ENCODE data around the gene DTYMK.

DTYMK gene, protein sequence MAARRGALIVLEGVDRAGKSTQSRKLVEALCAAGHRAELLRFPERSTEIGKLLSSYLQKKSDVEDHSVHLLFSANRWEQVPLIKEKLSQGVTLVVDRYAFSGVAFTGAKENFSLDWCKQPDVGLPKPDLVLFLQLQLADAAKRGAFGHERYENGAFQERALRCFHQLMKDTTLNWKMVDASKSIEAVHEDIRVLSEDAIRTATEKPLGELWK

DNA sequence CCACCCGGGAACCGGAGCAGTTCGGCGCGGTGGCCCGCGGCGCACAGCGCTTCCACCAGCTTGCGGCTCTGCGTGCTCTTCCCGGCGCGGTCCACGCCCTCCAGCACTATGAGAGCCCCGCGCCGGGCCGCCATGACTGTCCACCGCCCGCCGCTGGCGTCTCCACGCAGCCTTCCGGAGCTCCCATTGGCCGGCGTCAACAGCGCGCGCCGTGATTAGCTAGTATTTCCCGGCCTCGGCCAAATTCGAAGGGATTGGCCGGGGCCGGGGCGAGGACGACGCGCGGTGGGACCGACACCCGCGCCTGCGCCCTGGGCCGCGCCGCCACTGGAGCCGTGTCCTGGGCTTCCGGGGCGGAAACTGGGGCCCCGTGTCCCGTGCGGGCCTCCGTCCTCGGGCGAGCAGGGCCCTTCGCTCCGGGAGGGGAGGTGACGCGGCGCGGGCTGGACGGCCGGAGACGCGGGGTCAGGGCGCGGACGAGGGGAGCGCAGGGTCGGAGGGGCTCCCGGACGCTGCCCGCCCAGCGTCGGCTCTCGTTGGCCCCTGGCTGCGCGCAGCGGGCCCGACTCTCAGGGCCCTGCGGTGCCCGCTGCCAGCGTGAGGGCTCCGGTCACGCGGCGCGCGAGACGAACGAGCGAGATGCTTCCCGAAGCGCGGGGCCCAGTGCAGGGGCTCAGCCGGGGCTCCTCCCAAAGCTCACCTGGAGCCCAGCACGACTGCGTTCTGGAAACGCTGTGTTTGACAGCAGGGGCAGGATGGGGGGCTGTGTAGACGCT, at the start of gene DTYMK:
DTYMK (minus strand) TSS at position 166 of the 776 bp plus-strand sequence; CDS start at position 134, 32 bp downstream.
- DNase-seq (ENCODE audit: low read depth, low spot score) = peak; percentile 98
- in situ Hi-C loops (cut with HindIII; ENCODE audit: low sequenced_read_pairs) = no loop called here
- H3K4me3 ChIP-seq (ENCODE audit: low read depth, low read length) = peak within 1 kb of the TSS; percentile 94
- TF ChIP-seq, protein P1, sequence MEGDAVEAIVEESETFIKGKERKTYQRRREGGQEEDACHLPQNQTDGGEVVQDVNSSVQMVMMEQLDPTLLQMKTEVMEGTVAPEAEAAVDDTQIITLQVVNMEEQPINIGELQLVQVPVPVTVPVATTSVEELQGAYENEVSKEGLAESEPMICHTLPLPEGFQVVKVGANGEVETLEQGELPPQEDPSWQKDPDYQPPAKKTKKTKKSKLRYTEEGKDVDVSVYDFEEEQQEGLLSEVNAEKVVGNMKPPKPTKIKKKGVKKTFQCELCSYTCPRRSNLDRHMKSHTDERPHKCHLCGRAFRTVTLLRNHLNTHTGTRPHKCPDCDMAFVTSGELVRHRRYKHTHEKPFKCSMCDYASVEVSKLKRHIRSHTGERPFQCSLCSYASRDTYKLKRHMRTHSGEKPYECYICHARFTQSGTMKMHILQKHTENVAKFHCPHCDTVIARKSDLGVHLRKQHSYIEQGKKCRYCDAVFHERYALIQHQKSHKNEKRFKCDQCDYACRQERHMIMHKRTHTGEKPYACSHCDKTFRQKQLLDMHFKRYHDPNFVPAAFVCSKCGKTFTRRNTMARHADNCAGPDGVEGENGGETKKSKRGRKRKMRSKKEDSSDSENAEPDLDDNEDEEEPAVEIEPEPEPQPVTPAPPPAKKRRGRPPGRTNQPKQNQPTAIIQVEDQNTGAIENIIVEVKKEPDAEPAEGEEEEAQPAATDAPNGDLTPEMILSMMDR (IDR thresholded peaks at IDR 0.05; ENCODE audit: low read depth, low read length) = no peak

DNA sequence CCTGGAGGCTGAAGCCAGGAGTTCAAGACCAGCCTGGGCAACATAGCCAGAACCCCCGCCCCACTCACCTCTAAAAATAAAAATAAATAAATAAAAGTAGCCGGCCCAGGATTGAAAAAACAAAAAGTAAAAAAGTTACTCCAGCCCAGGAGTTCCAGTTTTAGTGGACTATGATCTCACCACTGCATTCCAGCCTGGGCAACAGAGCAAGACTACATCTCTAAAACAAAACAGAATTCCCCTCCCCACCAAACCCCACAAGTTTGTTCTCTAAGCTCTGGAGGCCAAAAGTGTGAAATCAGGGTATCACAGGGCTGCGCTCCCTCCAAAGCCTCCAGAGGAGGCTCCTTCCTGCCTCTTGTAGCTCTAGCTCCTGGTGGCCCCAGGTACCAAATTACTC, 49.5 kb upstream of the DTYMK start:
- in situ Hi-C loops (cut with HindIII; ENCODE audit: low sequenced_read_pairs) = no loop called here
- no peak overlapping the region for H3K4me3 ChIP-seq (ENCODE audit: low read depth, low read length)
- no peak for DNase-seq (ENCODE audit: low read depth, low spot score)
- TF ChIP-seq, protein P1 (IDR thresholded peaks at IDR 0.05; ENCODE audit: low read depth, low read length) = no peak

DNA sequence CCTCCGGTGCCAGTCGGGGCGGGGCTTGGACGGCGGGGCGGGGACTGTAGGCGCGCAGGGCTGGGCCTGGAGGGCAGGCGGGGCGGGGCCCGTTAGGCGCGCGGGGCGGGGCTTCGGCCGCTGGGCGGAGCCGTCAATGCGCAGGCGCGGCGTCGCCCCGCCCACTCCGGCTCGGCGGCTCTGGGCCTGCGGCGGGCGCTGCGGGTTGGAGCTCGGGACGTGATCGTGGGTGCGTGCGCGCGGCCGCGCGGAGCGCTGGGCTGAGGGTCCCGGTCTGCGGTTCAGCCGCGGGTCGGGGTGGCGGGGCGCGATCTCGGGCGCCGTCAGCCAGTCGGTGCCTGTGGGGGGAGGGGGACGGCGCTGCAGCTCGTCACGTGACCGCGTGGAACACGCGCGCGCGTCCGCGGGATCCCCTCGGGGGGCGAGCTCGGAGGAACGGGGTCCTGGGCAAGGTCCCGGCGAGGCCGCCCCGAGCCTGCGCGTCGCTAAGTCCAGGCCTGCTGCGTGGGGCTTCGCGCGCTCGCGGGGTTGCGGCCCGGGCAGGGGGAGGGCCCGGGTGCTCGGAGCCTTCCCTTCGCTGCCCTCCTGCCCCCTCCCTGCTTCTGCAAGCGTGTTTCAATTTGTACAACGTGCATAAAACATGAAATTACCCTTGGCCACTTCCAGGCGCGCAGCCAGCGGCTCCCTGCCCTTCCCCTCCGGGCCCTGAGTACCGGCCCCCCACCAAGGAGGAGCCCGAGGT, 48.0 kb upstream of the DTYMK start, which contains the start of gene D2HGDH:
D2HGDH (plus strand) TSS at position 164 of the 742 bp plus-strand sequence. CDS start 595 bp downstream, outside the sequence.
- TF ChIP-seq, protein P1 (IDR thresholded peaks at IDR 0.05; ENCODE audit: low read depth, low read length) = no peak
- in situ Hi-C loops (cut with HindIII; ENCODE audit: low sequenced_read_pairs) = no loop called here

DNA sequence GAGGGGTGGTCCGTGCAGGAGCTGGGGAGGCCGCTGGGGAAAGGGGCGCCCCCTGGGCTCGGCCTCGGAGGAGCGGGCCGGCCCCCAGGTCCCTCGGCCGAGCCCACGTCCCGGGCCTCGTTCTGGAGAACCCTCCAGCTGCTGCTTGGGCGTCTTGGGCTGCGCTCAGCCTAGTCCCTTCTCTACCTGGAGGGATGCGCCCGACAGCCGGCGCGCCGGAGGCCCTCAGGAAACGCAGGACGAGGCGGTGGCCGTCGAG, 47.5 kb upstream of the DTYMK start:
- H3K4me3 ChIP-seq (ENCODE audit: low read depth, low read length) = peak overlapping the region; percentile 42
- TF ChIP-seq, protein P1 (IDR thresholded peaks at IDR 0.05; ENCODE audit: low read depth, low read length) = no peak
- in situ Hi-C loops (cut with HindIII; ENCODE audit: low sequenced_read_pairs) = no loop called here
- DNase-seq (ENCODE audit: low read depth, low spot score) = no peak

More for the DNA sequence above, 48.0 kb upstream of the DTYMK start, which contains the start of gene D2HGDH:
- H3K4me3 ChIP-seq (ENCODE audit: low read depth, low read length) = peak within 1 kb of the TSS; percentile 61
- DNase-seq (ENCODE audit: low read depth, low spot score) = peak; percentile 74

DNA sequence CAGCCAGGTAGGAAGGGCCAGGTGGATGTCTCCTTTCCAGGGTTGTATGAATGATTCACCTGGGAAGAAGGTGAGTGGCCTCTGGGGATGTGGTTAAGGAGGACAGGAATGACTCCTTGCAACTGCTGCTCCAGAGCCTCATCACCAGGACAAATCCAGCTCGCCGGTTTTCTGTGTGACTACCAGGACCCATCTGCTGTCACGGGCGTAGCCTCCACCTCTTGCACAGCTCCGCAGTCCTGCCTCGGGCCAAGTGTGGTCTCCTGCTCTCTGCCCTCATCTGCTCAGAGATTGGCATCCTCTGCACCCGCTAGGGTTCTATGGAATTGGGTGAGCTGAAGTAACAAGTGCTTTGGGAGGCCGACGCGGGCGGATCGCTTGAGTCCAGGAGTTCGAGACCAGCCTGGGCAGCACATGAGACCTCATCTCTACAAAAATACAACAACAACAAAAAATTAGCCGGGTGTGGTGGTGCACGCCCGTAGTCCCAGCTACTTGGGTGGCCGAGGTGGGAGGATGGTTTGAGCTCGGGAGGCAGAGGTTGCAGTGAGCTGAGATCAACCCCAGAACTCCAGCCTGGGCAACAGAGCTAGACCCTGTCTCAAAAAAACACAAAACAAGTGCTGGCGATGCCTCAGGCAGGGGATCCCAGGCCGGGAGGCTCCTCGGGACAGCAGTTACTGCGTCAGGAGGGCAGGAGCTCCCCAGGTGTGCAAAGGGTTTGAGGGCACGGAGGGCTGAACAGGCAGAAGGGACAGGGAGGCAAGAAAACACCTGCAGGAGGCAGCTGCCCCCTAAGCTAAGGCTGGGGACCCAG, 47.0 kb upstream of the DTYMK start:
- DNase-seq (ENCODE audit: low read depth, low spot score) = no peak
- in situ Hi-C loops (cut with HindIII; ENCODE audit: low sequenced_read_pairs) = no loop called here
- H3K4me3 ChIP-seq (ENCODE audit: low read depth, low read length) = peak overlapping the region; percentile 42
- TF ChIP-seq, protein P1 (IDR thresholded peaks at IDR 0.05; ENCODE audit: low read depth, low read length) = no peak
